H9 (cell line): Measurements from ENCODE around the gene FGD5. TPM values are rescaled to one million over a fixed set of nuclear protein-coding genes. Genes with fewer than 3 reads are reported as not detected.

Experiments used
- DNase-seq: peaks from one replicate; pipeline ENCODE4 v3.0.0-alpha.2; 2017
- H2AFZ ChIP-seq: one replicate; pipeline ENCODE4 v1.6.1; 2013; ENCODE audit warnings: mild to moderate bottlenecking, low read length, control low read depth, moderate library complexity
- H2AK5ac ChIP-seq: 2 replicates; pipeline ENCODE4 v1.6.1; 2013; ENCODE audit warnings: low read length, control low read depth, mixed read lengths; ENCODE audit not compliant: insufficient read length
- H2BK120ac ChIP-seq: one replicate; pipeline ENCODE4 v1.6.1; 2013; ENCODE audit warnings: low read depth, mild to moderate bottlenecking, low read length, control low read depth, inconsistent platforms; ENCODE audit not compliant: poor library complexity, severe bottlenecking
- H2BK12ac ChIP-seq: 2 replicates; pipeline ENCODE4 v1.6.1; 2013; ENCODE audit warnings: low read length, control low read depth, mixed read lengths, low read depth; ENCODE audit not compliant: insufficient read length
- H2BK15ac ChIP-seq: 2 replicates; pipeline ENCODE4 v1.6.1; 2013; ENCODE audit warnings: low read depth, low read length, control low read depth
- H2BK20ac ChIP-seq: one replicate; pipeline ENCODE4 v1.6.1; 2013; ENCODE audit warnings: low read depth, mild to moderate bottlenecking, low read length, control low read depth, inconsistent platforms; ENCODE audit not compliant: poor library complexity, severe bottlenecking
- H2BK5ac ChIP-seq: 2 replicates; pipeline ENCODE4 v1.6.1; 2013; ENCODE audit warnings: low read length, control low read depth, mixed read lengths; ENCODE audit not compliant: insufficient read length
- H3K14ac ChIP-seq: 2 replicates; pipeline ENCODE4 v1.6.1; 2013; ENCODE audit warnings: low read length, control low read depth; ENCODE audit not compliant: insufficient read depth
- H3K18ac ChIP-seq: 2 replicates; pipeline ENCODE4 v1.6.1; 2013; ENCODE audit warnings: low read depth, mild to moderate bottlenecking, mixed read lengths, low read length, control low read depth; ENCODE audit not compliant: insufficient read length
- H3K23ac ChIP-seq: 2 replicates; pipeline ENCODE4 v1.6.1; 2013; ENCODE audit warnings: low read length, control low read depth, mixed read lengths, low read depth; ENCODE audit not compliant: insufficient read length
- H3K23me2 ChIP-seq: 2 replicates; pipeline ENCODE4 v1.6.1; 2013; ENCODE audit warnings: low read depth, mild to moderate bottlenecking, mixed read lengths, low read length, control low read depth; ENCODE audit not compliant: insufficient read length, poor library complexity, severe bottlenecking
- H3K27ac ChIP-seq: 2 replicates; pipeline ENCODE4 v1.5.1; 2013; ENCODE audit warnings: low read length, control low read depth, mixed read lengths, low read depth; ENCODE audit not compliant: insufficient read length
- H3K27me3 ChIP-seq: 2 replicates; pipeline ENCODE4 v1.6.1; 2013; ENCODE audit warnings: low read length, control low read depth, inconsistent platforms; ENCODE audit not compliant: insufficient read depth
- H3K4ac ChIP-seq: 2 replicates; pipeline ENCODE4 v1.6.1; 2013; ENCODE audit warnings: low read depth, mild to moderate bottlenecking, control low read depth, inconsistent platforms, low read length, moderate library complexity
- H3K4me1 ChIP-seq: 2 replicates; pipeline ENCODE4 v1.6.1; 2013; ENCODE audit warnings: low read length, control low read depth, inconsistent platforms; ENCODE audit not compliant: insufficient read depth
- H3K4me2 ChIP-seq: 2 replicates; pipeline ENCODE4 v1.6.1; 2013; ENCODE audit warnings: low read length, control low read depth, mixed read lengths; ENCODE audit not compliant: insufficient read length, insufficient read depth
- H3K56ac ChIP-seq: 2 replicates; pipeline ENCODE4 v1.6.1; 2013; ENCODE audit warnings: low read depth, mild to moderate bottlenecking, mixed read lengths, low read length, control low read depth; ENCODE audit not compliant: insufficient read length
- H3K79me1 ChIP-seq: 2 replicates; pipeline ENCODE4 v1.6.1; 2013; ENCODE audit warnings: low read depth, mild to moderate bottlenecking, moderate library complexity, low read length, control low read depth, inconsistent platforms; ENCODE audit not compliant: insufficient read depth, poor library complexity, severe bottlenecking
- H3K79me2 ChIP-seq: 2 replicates; pipeline ENCODE4 v1.6.1; 2013; ENCODE audit warnings: low read length, control low read depth, inconsistent platforms; ENCODE audit not compliant: insufficient read depth
- H3K9ac ChIP-seq: 2 replicates; pipeline ENCODE4 v1.6.1; 2013; ENCODE audit warnings: low read length, control low read depth, mixed read lengths; ENCODE audit not compliant: insufficient read length; ENCODE audit errors: extremely low read depth
- H3K9me3 ChIP-seq: one replicate; pipeline ENCODE4 v1.6.1; 2013; ENCODE audit warnings: low read depth, low read length, inconsistent platforms; ENCODE audit not compliant: control insufficient read depth
- H3T11ph ChIP-seq: one replicate; pipeline ENCODE4 v1.6.1; 2013; ENCODE audit warnings: mild to moderate bottlenecking, low read length, control low read depth, inconsistent platforms
- H4K20me1 ChIP-seq: one replicate; pipeline ENCODE4 v1.6.1; 2013; ENCODE audit not compliant: control insufficient read depth, insufficient read length, insufficient read depth
- H4K5ac ChIP-seq: 2 replicates; pipeline ENCODE4 v1.6.1; 2013; ENCODE audit warnings: low read depth, mild to moderate bottlenecking, mixed read lengths, low read length, control low read depth; ENCODE audit not compliant: insufficient read length
- H4K8ac ChIP-seq: replicated peaks from 2 replicates; pipeline ENCODE4 v1.6.1; 2013; ENCODE audit warnings: low read length, control low read depth, mixed read lengths, low read depth; ENCODE audit not compliant: insufficient read length
- H4K91ac ChIP-seq: 2 replicates; pipeline ENCODE4 v1.6.1; 2013; ENCODE audit warnings: low read depth, mild to moderate bottlenecking, moderate library complexity, mixed read lengths, low read length, control low read depth; ENCODE audit not compliant: insufficient read length
- H3K27ac Mint-ChIP-seq, 3 experiments: 2 replicates in 2 of 3; 3 replicates in 1 of 3; pipeline ENCODE4 v1.8.0; 2020 to 2021; ENCODE audit warnings: mixed read lengths in 3 of 3, mild to moderate bottlenecking in 1 of 3, moderate library complexity in 1 of 3
- H3K27me3 Mint-ChIP-seq: 2 replicates; pipeline ENCODE4 v1.8.0; 2021; ENCODE audit warnings: low read depth, mild to moderate bottlenecking, moderate library complexity, mixed read lengths
- H3K36me3 Mint-ChIP-seq, 3 experiments: 2 replicates in 2 of 3; 3 replicates in 1 of 3; pipeline ENCODE4 v1.8.0; 2020 to 2021; ENCODE audit warnings: low read depth in 3 of 3, mixed read lengths in 3 of 3; ENCODE audit not compliant: insufficient read depth in 1 of 3
- H3K4me1 Mint-ChIP-seq, 2 experiments: 2 replicates each; pipeline ENCODE4 v1.8.0; 2020; ENCODE audit warnings: mixed read lengths in 2 of 2
- H3K4me3 Mint-ChIP-seq, 2 experiments: 2 replicates in 1 of 2; 3 replicates in 1 of 2; pipeline ENCODE4 v1.8.0; 2020 to 2021; ENCODE audit warnings: mild to moderate bottlenecking in 2 of 2, mixed read lengths in 2 of 2, moderate library complexity in 1 of 2
- H3K9me3 Mint-ChIP-seq, 2 experiments: 2 replicates in 1 of 2; 3 replicates in 1 of 2; pipeline ENCODE4 v1.8.0; 2020; ENCODE audit warnings: mild to moderate bottlenecking in 2 of 2, mixed read lengths in 2 of 2, moderate library complexity in 1 of 2
- WGBS: extraction: QIAGEN DNeasy Blood & Tissue Kit; methylation state at CpG from one replicate; pipeline ENCODE4 v1.1.7; 2013; ENCODE audit warnings: missing lambda C conversion rate, low lambda C conversion rate, mixed read lengths; ENCODE audit not compliant: insufficient read length; ENCODE audit errors: extremely low coverage; 5-methylcytosine and 5-hydroxymethylcytosine counted together
- total RNA-seq: library from RNA; stranded (reverse); gene quantifications from 2 replicates; pipeline ENCODE4 v1.2.1, GENCODE V29; 2021
- TF ChIP-seq, protein P1 (sequence below): fragments of 200-600 bp; sonication (generic); conservative IDR thresholded peaks from 3 replicates; pipeline ENCODE4 v1.8.0; 2021; ENCODE audit warnings: antibody characterized with exemption, mild to moderate bottlenecking

Gene FGD5
- total RNA-seq, 1 experiment from 2014 or later: 7.8 TPM

DNA sequence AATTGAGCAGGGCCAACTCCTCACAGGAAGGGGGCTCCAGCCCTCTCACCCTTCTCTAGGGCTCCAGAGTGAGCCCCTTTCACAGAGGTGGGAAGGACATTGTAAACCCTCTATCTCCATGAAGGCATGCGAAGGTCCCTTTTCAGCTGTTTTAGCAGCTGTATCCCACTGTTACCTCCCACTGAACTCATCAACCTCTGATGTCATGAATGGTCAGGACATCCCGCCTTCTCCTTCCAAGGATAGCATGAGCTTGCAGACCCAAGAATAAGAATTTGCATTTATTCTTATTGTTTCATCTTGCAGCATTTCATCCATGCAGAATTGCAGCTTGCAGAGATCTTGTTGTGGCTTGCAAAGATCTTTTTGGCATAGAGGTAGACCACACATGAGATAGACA, 24.3 kb upstream of the FGD5 start:
- no peak overlapping the region for H3K56ac ChIP-seq
- H3K27ac Mint-ChIP-seq: no peak overlapping the region
- H3K9me3 ChIP-seq: no peaks in the 10 kb centered on the region
- no peak overlapping the region for H2BK5ac ChIP-seq
- no peak overlapping the region for H4K91ac ChIP-seq
- H3K27ac ChIP-seq: no peak overlapping the region
- WGBS: no CpG with 5 or more reads among the region's 2 CpGs
- H3K36me3 Mint-ChIP-seq: no peaks in the 10 kb centered on the region
- H2BK120ac ChIP-seq: no peak overlapping the region
- no peaks in the 10 kb centered on the region for H3K23me2 ChIP-seq
- H3K9me3 Mint-ChIP-seq: no peaks in the 10 kb centered on the region
- H2BK12ac ChIP-seq: no peak overlapping the region
- no peak overlapping the region for H3K4me3 Mint-ChIP-seq
- H4K8ac ChIP-seq: no peak overlapping the region
- H3K4me1 ChIP-seq: no peaks in the 10 kb centered on the region
- no peaks in the 10 kb centered on the region for H4K20me1 ChIP-seq
- no peak overlapping the region for H2BK20ac ChIP-seq
- no peaks in the 10 kb centered on the region for H3K79me2 ChIP-seq
- DNase-seq: no peak
- no peak overlapping the region for H3K9ac ChIP-seq
- H3K4me1 Mint-ChIP-seq: peaks cover 2 to 40% of the 10 kb centered on the region in 2 experiments
- H3K23ac ChIP-seq: no peak overlapping the region
- H3K18ac ChIP-seq: no peak overlapping the region
- H3K27me3 Mint-ChIP-seq: peaks cover 19% of the 10 kb centered on the region
- no peaks in the 10 kb centered on the region for H3K79me1 ChIP-seq
- no peaks in the 10 kb centered on the region for H3K27me3 ChIP-seq
- no peak overlapping the region for H2BK15ac ChIP-seq
- H2AFZ ChIP-seq: no peak overlapping the region
- H3T11ph ChIP-seq: no peak overlapping the region
- no peak overlapping the region for H3K14ac ChIP-seq
- H2AK5ac ChIP-seq: no peak overlapping the region
- TF ChIP-seq, protein P1, sequence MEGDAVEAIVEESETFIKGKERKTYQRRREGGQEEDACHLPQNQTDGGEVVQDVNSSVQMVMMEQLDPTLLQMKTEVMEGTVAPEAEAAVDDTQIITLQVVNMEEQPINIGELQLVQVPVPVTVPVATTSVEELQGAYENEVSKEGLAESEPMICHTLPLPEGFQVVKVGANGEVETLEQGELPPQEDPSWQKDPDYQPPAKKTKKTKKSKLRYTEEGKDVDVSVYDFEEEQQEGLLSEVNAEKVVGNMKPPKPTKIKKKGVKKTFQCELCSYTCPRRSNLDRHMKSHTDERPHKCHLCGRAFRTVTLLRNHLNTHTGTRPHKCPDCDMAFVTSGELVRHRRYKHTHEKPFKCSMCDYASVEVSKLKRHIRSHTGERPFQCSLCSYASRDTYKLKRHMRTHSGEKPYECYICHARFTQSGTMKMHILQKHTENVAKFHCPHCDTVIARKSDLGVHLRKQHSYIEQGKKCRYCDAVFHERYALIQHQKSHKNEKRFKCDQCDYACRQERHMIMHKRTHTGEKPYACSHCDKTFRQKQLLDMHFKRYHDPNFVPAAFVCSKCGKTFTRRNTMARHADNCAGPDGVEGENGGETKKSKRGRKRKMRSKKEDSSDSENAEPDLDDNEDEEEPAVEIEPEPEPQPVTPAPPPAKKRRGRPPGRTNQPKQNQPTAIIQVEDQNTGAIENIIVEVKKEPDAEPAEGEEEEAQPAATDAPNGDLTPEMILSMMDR: no peak
- H3K4me2 ChIP-seq: no peak overlapping the region
- H3K4ac ChIP-seq: no peak overlapping the region
- H4K5ac ChIP-seq: no peak overlapping the region
